Measurements from ENCODE around the gene FAM229A. TPM values are rescaled to one million over a fixed set of nuclear protein-coding genes. Genes with fewer than 3 reads are reported as not detected.
A peak's percentile ranks its signal among the peaks of the same experiment; 100 is the strongest.

FAM229A gene
- total RNA-seq, 2 donors from 2014 or later: 5.6 to 8.0 TPM

GRCh38 chr1:32337855-32338636 lies 24.2 kb downstream of the FAM229A start:
- intact Hi-C loops (cut with DNase I): loop anchor here (10.0 kb wide), 1 partner anchor 93 kb away; the partner anchor contains the start of gene FAM167B
- DNase-seq: peak; percentile 64
- Histone ChIP-seq H3K36me3 (no peaks in the 10 kb centered on the region), H3K9ac (ENCODE audit: low read depth in 2 of 2, low read length in 2 of 2) (peak overlapping the region in 1 of 2 donors; percentile 48), H3K9me3 (no peaks in the 10 kb centered on the region), H3K27me3 (no peaks in the 10 kb centered on the region), H3K4me1 (peaks cover 30% of the 10 kb centered on the region), H3K27ac (peak overlapping the region; percentile 44), H3K4me3 (no peak overlapping the region)
- TF ChIP-seq CTCF (IDR thresholded peaks at IDR 0.05): no peak

GRCh38 chr1:32336963-32337675 lies 25.2 kb downstream of the FAM229A start:
- intact Hi-C loops (cut with DNase I): loop anchor here (10.0 kb wide), 1 partner anchor 92 kb away; the partner anchor contains the start of gene FAM167B
- no peak for TF ChIP-seq CTCF (IDR thresholded peaks at IDR 0.05)
- Histone ChIP-seq H3K9me3 (no peaks in the 10 kb centered on the region), H3K36me3 (peaks cover 8% of the 10 kb centered on the region), H3K4me3 (no peak overlapping the region), H3K9ac (ENCODE audit: low read depth in 2 of 2, low read length in 2 of 2) (peak overlapping the region in 1 of 2 donors; percentile 3), H3K4me1 (peaks cover 36% of the 10 kb centered on the region), H3K27ac (no peak overlapping the region), H3K27me3 (no peaks in the 10 kb centered on the region)
- no peak for DNase-seq

- H3K4me3 ChIP-seq: peak overlapping the region; percentile 68
- H3K36me3 ChIP-seq: peaks cover 8% of the 10 kb centered on the region
- intact Hi-C loops (cut with DNase I): loop anchor here (10.0 kb wide), 1 partner anchor 92 kb away; the partner anchor contains the start of gene FAM167B
- H3K9ac ChIP-seq (ENCODE audit: low read depth in 2 of 2, low read length in 2 of 2): peak overlapping the region; percentile 3 to 52
- no peaks in the 10 kb centered on the region for H3K9me3 ChIP-seq
- H3K4me1 ChIP-seq: peaks cover 36% of the 10 kb centered on the region
- H3K27ac ChIP-seq: no peak overlapping the region
- no peak for TF ChIP-seq CTCF (IDR thresholded peaks at IDR 0.05)
- DNase-seq: no peak
- no peaks in the 10 kb centered on the region for H3K27me3 ChIP-seq
Measured at GRCh38 chr1:32336591-32336932, 25.7 kb downstream of the FAM229A start.

- intact Hi-C loops (cut with DNase I): loop anchor here (10.0 kb wide), 1 partner anchor 91 kb away; the partner anchor contains the start of gene FAM167B
- no peak for TF ChIP-seq CTCF (IDR thresholded peaks at IDR 0.05)
- H3K36me3 ChIP-seq: peaks cover 8% of the 10 kb centered on the region
- H3K9ac ChIP-seq (ENCODE audit: low read depth in 2 of 2, low read length in 2 of 2): peak within 1 kb of the TSS; percentile 70 to 92
- H3K4me1 ChIP-seq: peaks cover 36% of the 10 kb centered on the region
- H3K4me3 ChIP-seq: peak within 1 kb of the TSS; percentile 68
- H3K9me3 ChIP-seq: no peaks in the 10 kb centered on the region
- H3K27me3 ChIP-seq: no peaks in the 10 kb centered on the region
- DNase-seq: peak; percentile 85
- peak within 1 kb of the TSS; percentile 56 for H3K27ac ChIP-seq
Measured at GRCh38 chr1:32335790-32336590, 26.3 kb downstream of the FAM229A start, which contains the start of gene MARCKSL1. Gene MARCKSL1, minus strand, starts transcription at chr1:32336233. Its CDS starts 200 bp downstream, at chr1:32336033.

- H3K27ac ChIP-seq: peak overlapping the region; percentile 56
- TF ChIP-seq CTCF (IDR thresholded peaks at IDR 0.05): no peak
- H3K9ac ChIP-seq (ENCODE audit: low read depth in 2 of 2, low read length in 2 of 2): peak overlapping the region; percentile 70 to 92
- H3K4me3 ChIP-seq: peak overlapping the region; percentile 68
- peaks cover 36% of the 10 kb centered on the region for H3K4me1 ChIP-seq
- no peaks in the 10 kb centered on the region for H3K27me3 ChIP-seq
- H3K36me3 ChIP-seq: peaks cover 8% of the 10 kb centered on the region
- intact Hi-C loops (cut with DNase I): loop anchor here (10.0 kb wide), 1 partner anchor 91 kb away; the partner anchor contains the start of gene FAM167B
- H3K9me3 ChIP-seq: no peaks in the 10 kb centered on the region
- DNase-seq: no peak
Measured at GRCh38 chr1:32335535-32335789, 26.8 kb downstream of the FAM229A start.
